SK-N-SH (cell line): ENCODE data around the gene TAS2R3. TPM values are rescaled to one million over a fixed set of nuclear protein-coding genes. Genes with fewer than 3 reads are reported as not detected.

Experiments
- CTCF ChIA-PET: fragments of 300-600, 350-600 bp; formaldehyde crosslinking; extraction: SDS; loops from one replicate; lab custom pipeline; 2021; lab: Yijun Ruan, JAX
- POLR2A ChIA-PET: fragments of 350-600 bp; sonication (Branson Sonifier 250); formaldehyde crosslinking; extraction: SDS; loops from one replicate; lab custom pipeline; 2020; ENCODE audit warnings: antibody characterized with exemption, inconsistent platforms; lab: Yijun Ruan, JAX
- DNase-seq: peaks from one replicate; pipeline ENCODE4 v3.0.0; 2012
- H2AFZ ChIP-seq: fragments of 200-600 bp; sonication (generic); 2 replicates; pipeline ENCODE4 v1.8.1; 2016; ENCODE audit warnings: antibody characterized with exemption, mild to moderate bottlenecking, low read depth
- H3F3A ChIP-seq: fragments of 200-600 bp; sonication (generic); replicated peaks from 2 replicates; pipeline ENCODE3; 2016; ENCODE audit warnings: antibody characterized with exemption, mild to moderate bottlenecking; ENCODE audit not compliant: insufficient read depth
- H3K27ac ChIP-seq, 2 experiments: fragments of 200-500 bp in 1 of 2; fragments of 200-600 bp in 1 of 2; sonication (Bioruptor generic) in 1 of 2; sonication (generic), shearing (Covaris generic) in 1 of 2; 2 replicates each; pipeline versions ENCODE4 v1.5.1 to v1.6.1; 2014 to 2016; ENCODE audit warnings: low read depth in 2 of 2, inconsistent platforms in 1 of 2, low read length in 1 of 2, mild to moderate bottlenecking in 1 of 2, mixed read lengths in 1 of 2
- H3K27me3 ChIP-seq: fragments of 200-600 bp; sonication (generic), shearing (Covaris generic); 2 replicates; pipeline ENCODE4 v1.6.1; 2016; ENCODE audit warnings: mixed run types; ENCODE audit not compliant: insufficient read depth
- H3K36me3 ChIP-seq, 2 experiments: fragments of 200-500 bp in 1 of 2; fragments of 200-600 bp in 1 of 2; sonication (Bioruptor generic) in 1 of 2; sonication (generic) in 1 of 2; replicated peaks in 1 of 2; 2 replicates each; pipeline versions ENCODE3 to v1.5.1; 2014 to 2016; ENCODE audit warnings: low read length in 1 of 2, mild to moderate bottlenecking in 1 of 2; ENCODE audit not compliant: insufficient read depth in 2 of 2, control insufficient read depth in 1 of 2
- H3K4me1 ChIP-seq, 2 experiments: fragments of 200-500 bp in 1 of 2; fragments of 200-600 bp in 1 of 2; sonication (Bioruptor generic) in 1 of 2; sonication (generic), shearing (Covaris generic) in 1 of 2; 2 replicates each; pipeline versions ENCODE4 v1.5.1 to v1.6.1; 2014 to 2016; ENCODE audit warnings: low read depth in 1 of 2, low read length in 1 of 2, mixed run types in 1 of 2; ENCODE audit not compliant: insufficient read depth in 2 of 2, control insufficient read depth in 1 of 2
- H3K4me2 ChIP-seq: fragments of 200-600 bp; sonication (generic), shearing (Covaris generic); 2 replicates; pipeline ENCODE4 v1.6.1; 2017; ENCODE audit warnings: mixed run types
- H3K4me3 ChIP-seq, 2 experiments: fragments of 200-500 bp in 1 of 2; fragments of 200-600 bp in 1 of 2; sonication (Bioruptor generic) in 1 of 2; sonication (generic), shearing (Covaris generic) in 1 of 2; 2 replicates each; pipeline versions ENCODE4 v1.5.1 to v1.8.1; 2014 to 2016; ENCODE audit warnings: low read depth in 2 of 2, inconsistent platforms in 1 of 2, low read length in 1 of 2, mild to moderate bottlenecking in 1 of 2, mixed read lengths in 1 of 2, moderate library complexity in 1 of 2
- H3K79me2 ChIP-seq: fragments of 200-600 bp; sonication (generic); 2 replicates; pipeline ENCODE4 v1.8.1; 2017; ENCODE audit warnings: mild to moderate bottlenecking; ENCODE audit not compliant: insufficient read depth
- H3K9ac ChIP-seq: fragments of 200-600 bp; sonication (generic); 2 replicates; pipeline ENCODE4 v1.6.1; 2017; ENCODE audit warnings: mixed run types
- H3K9me2 ChIP-seq: fragments of 200-600 bp; sonication (generic); 2 replicates; pipeline ENCODE4 v1.6.1; 2017; ENCODE audit warnings: mixed run types
- H3K9me3 ChIP-seq: fragments of 200-600 bp; sonication (generic); 2 replicates; pipeline ENCODE4 v1.6.1; 2017; ENCODE audit warnings: mixed run types, mild to moderate bottlenecking, moderate library complexity
- H4K20me1 ChIP-seq: fragments of 200-600 bp; sonication (generic); 2 replicates; pipeline ENCODE4 v1.6.1; 2017; ENCODE audit warnings: mild to moderate bottlenecking, mixed run types; ENCODE audit not compliant: insufficient read depth
- CTCF ChIP-seq: fragments of 200-600 bp; sonication (generic); IDR thresholded peaks from 2 replicates; pipeline ENCODE4 v1.6.1; 2017; ENCODE audit warnings: antibody characterized with exemption, mild to moderate bottlenecking, moderate library complexity
- ELF1 ChIP-seq: IDR thresholded peaks from 2 replicates; pipeline ENCODE4 v1.4.0; 2012
- EP300 ChIP-seq, 2 experiments: IDR thresholded peaks; 2 replicates each; pipeline versions ENCODE4 v1.4.0 to v1.6.1; 2012; ENCODE audit warnings: borderline replicate concordance in 1 of 2, low read depth in 1 of 2, low read length in 1 of 2
- FOXJ3 ChIP-seq: sonication (generic); formaldehyde crosslinking; IDR thresholded peaks from 2 replicates; pipeline ENCODE4 v1.5.1; 2020; ENCODE audit warnings: mild to moderate bottlenecking, missing genetic modification reagents
- GATA2 ChIP-seq: sonication (generic); formaldehyde crosslinking; IDR thresholded peaks from 2 replicates; pipeline ENCODE4 v1.5.0; 2020; ENCODE audit warnings: mild to moderate bottlenecking, missing genetic modification reagents
- IRF3 ChIP-seq: fragments of 150-350 bp; IDR thresholded peaks from 2 replicates; pipeline ENCODE4 v1.6.1; 2016; ENCODE audit warnings: mild to moderate bottlenecking, low read depth, low read length
- MAX ChIP-seq: IDR thresholded peaks from 2 replicates; pipeline ENCODE4 v1.4.0; 2012; ENCODE audit warnings: low read depth
- MXI1 ChIP-seq: IDR thresholded peaks from 2 replicates; pipeline ENCODE4 v1.6.1; 2012; ENCODE audit warnings: mild to moderate bottlenecking, low read depth, low read length, improper control_type of control experiment
- NFIC ChIP-seq: IDR thresholded peaks from 2 replicates; pipeline ENCODE4 v1.4.0; 2012; ENCODE audit warnings: borderline replicate concordance
- NRF1 ChIP-seq: IDR thresholded peaks from 2 replicates; pipeline ENCODE4 v1.6.1; 2012; ENCODE audit warnings: low read depth, mild to moderate bottlenecking, low read length
- PBX3 ChIP-seq: IDR thresholded peaks from 2 replicates; pipeline ENCODE4; 2012
- RAD21 ChIP-seq: IDR thresholded peaks from 2 replicates; pipeline ENCODE4 v1.6.1; 2012; ENCODE audit warnings: mild to moderate bottlenecking, low read length
- RCOR1 ChIP-seq: fragments of 150-350 bp; IDR thresholded peaks from 2 replicates; pipeline ENCODE4 v1.6.1; 2017; ENCODE audit warnings: antibody characterized with exemption, low read length
- REST ChIP-seq: IDR thresholded peaks from 2 replicates; pipeline ENCODE4 v1.6.1; 2012; ENCODE audit warnings: mild to moderate bottlenecking, low read depth, low read length, moderate library complexity
- RXRA ChIP-seq: IDR thresholded peaks from 2 replicates; pipeline ENCODE4 v1.4.0; 2012; ENCODE audit warnings: low read depth, mild to moderate bottlenecking, borderline replicate concordance
- TCF12 ChIP-seq: IDR thresholded peaks from 2 replicates; pipeline ENCODE4 v1.4.0; 2012
- TEAD4 ChIP-seq: IDR thresholded peaks from 2 replicates; pipeline ENCODE4 v1.4.0; 2012; ENCODE audit warnings: mild to moderate bottlenecking, borderline replicate concordance; ENCODE audit not compliant: insufficient read depth
- ZBTB33 ChIP-seq: IDR thresholded peaks from 2 replicates; pipeline ENCODE4 v1.4.0; 2012; ENCODE audit warnings: low read depth, borderline replicate concordance
- WGBS: methylation state at CpG from one replicate; pipeline ENCODE4 v1.1.6; 2017; ENCODE audit warnings: low lambda C conversion rate; 5-methylcytosine and 5-hydroxymethylcytosine counted together
- polyA plus RNA-seq, 3 experiments: library from polyadenylated mRNA; depleted of rRNA; stranded (reverse); fragments of >200 nt; gene quantifications; 2 replicates each; pipeline ENCODE4 v1.2.3, GENCODE V29; 2012

The TAS2R3 gene
- polyA plus RNA-seq, 1 of the 3 experiments (the other 2 are of a cell fraction) = not detected

- Histone ChIP-seq H3K36me3 (peaks cover 0 to 5% of the 10 kb centered on the region in 2 experiments), H3K4me1 (no peaks in the 10 kb centered on the region), H3K9ac (no peak overlapping the region), H3K27me3 (no peaks in the 10 kb centered on the region), H3F3A (no peaks in the 10 kb centered on the region), H3K27ac (no peak overlapping the region), H3K4me3 (no peak overlapping the region), H3K9me2 (no peaks in the 10 kb centered on the region; the same call in 1 of the 2 replicates), H3K4me2 (no peak overlapping the region), H2AFZ (no peak overlapping the region), H3K79me2 (no peaks in the 10 kb centered on the region), H3K9me3 (no peaks in the 10 kb centered on the region), H4K20me1 (no peaks in the 10 kb centered on the region)
- POLR2A ChIA-PET = interaction anchor here (1.1 kb wide), 1 partner anchor 11 kb away, joined by 3 read pairs; no protein-coding TSS in a partner anchor
- DNase-seq = no peak
- 63% methylated on average over 2 of the region's 2 CpGs for WGBS
- CTCF ChIA-PET = interaction anchor here (0.7 to 3.5 kb wide), 5 partner anchors 12 to 48 kb away, joined by 3 to 26 read pairs (median 4); partner anchors contain the start of gene SSBP1
- TF ChIP-seq RXRA (no peak), EP300 (IDR thresholded peaks at IDR 0.05; ENCODE audit: borderline replicate concordance in 1 of 2, low read depth in 1 of 2, low read length in 1 of 2) (no peak), CTCF (no peak), MAX (no peak), PBX3 (no peak), TCF12 (no peak), RAD21 (no peak), RCOR1 (no peak), NRF1 (no peak), ZBTB33 (no peak), FOXJ3 (CRISPR knock-in tag) (no peak), ELF1 (no peak), GATA2 (CRISPR knock-in tag) (no peak), NFIC (no peak), TEAD4 (no peak), IRF3 (no peak), REST (no peak), MXI1 (no peak)
Measured at GRCh38 chr7:141714571-141714970, 49.3 kb upstream of the TAS2R3 start.
